ENCODE data around the gene CACNA1S. TPM values are rescaled to one million over a fixed set of nuclear protein-coding genes. Genes with fewer than 3 reads are reported as not detected.

CACNA1S gene
- total and polyA plus RNA-seq, 2 of the 13 experiments (the other 11 are each of a cell fraction or from before 2014, with no cell fraction given): not detected

GRCh38 chr1:201127755-201128455 is 15.7 kb upstream of the CACNA1S start (continued):
- TF ChIP-seq GMEB1 (CRISPR knock-in tag; IDR thresholded peaks at IDR 0.05; ENCODE audit: borderline replicate concordance): no peak

GRCh38 chr1:201126832-201127754 is 14.9 kb upstream of the CACNA1S start, which contains the start of gene ASCL5:
TSS of gene ASCL5 (minus strand) at chr1:201127184. CDS start at chr1:201115372, 11,812 bp downstream.
- Histone ChIP-seq H2AFZ (ENCODE audit: low read length) (no peak within 1 kb of the TSS), H3K9me3 (ENCODE audit: low read length) (no peaks in the 10 kb centered on the region), H3K4me2 (ENCODE audit: low read depth, low read length) (peak within 1 kb of the TSS; percentile 37; the same call in 1 of the 2 replicates), H3K27me3 (ENCODE audit: control insufficient read depth in 1 of 2, insufficient read depth in 2 of 2, low read length in 2 of 2) (peaks cover 10 to 52% of the 10 kb centered on the region in 2 experiments), H4K20me1 (ENCODE audit: insufficient read depth, low read length) (no peaks in the 10 kb centered on the region), H3K27ac (ENCODE audit: extremely low read length, insufficient read depth, low read length) (no peak within 1 kb of the TSS), H3K36me3 (replicated peaks in 1 of 2; ENCODE audit: control insufficient read depth in 1 of 2, insufficient read depth in 2 of 2, low read length in 2 of 2) (no peaks in the 10 kb centered on the region), H3K4me1 (ENCODE audit: insufficient read depth, low read length) (peaks cover 11% of the 10 kb centered on the region), H3K4me3 (replicated peaks in 1 of 3; ENCODE audit: insufficient read depth in 1 of 3, low read depth in 2 of 3, low read length in 3 of 3) (peak within 1 kb of the TSS in 1 of 3 experiments; percentile 32; a peak in 1 of 6 replicates), H3K79me2 (ENCODE audit: insufficient read depth, low read length) (no peaks in the 10 kb centered on the region), H3K9ac (ENCODE audit: insufficient read depth, low read depth, low read length) (no peak within 1 kb of the TSS)
- peak; percentile 72 for DNase-seq (ENCODE audit: low spot score)
- ChIA-PET POLR2A (no interaction called here), CTCF (ENCODE audit: low intra/inter-chr PET ratio, low total read pairs) (interaction anchor here (1.5 kb wide), 1 partner anchor 58 kb away, joined by 4 read pairs; no protein-coding TSS in a partner anchor)
- WGBS (ENCODE audit: low lambda C conversion rate): 34% methylated on average over 13 of the region's 24 CpGs
- intact Hi-C loops (cut with micrococcal nuclease; ENCODE audit: unreplicated experiment) (loop anchor here (5.0 kb wide), 1 partner anchor 95 kb away; no protein-coding TSS in a partner anchor), in situ Hi-C loops (cut with HindIII; ENCODE audit: extremely low pct_ligation_motif_present, low pct_unique_long_range_greater_than_20kb) (no loop called here)
- FAIRE-seq: peak; percentile 76
- peak; percentile 91 for ATAC-seq
- BruUV-seq (replicated peaks): no TSS peak
- TF ChIP-seq SRSF4 (IDR thresholded peaks at IDR 0.05; ENCODE audit: low read depth, low read length, poor library complexity, severe bottlenecking) (no peak), ARID5B (CRISPR knock-in tag; IDR thresholded peaks at IDR 0.05) (peak; percentile 49), UBTF (CRISPR knock-in tag; IDR thresholded peaks at IDR 0.05) (0 out of 2 replicates have a peak, but pooled peaks have one; percentile 23), RXRA (CRISPR knock-in tag; IDR thresholded peaks at IDR 0.05) (peak; percentile 41), ATF4 (CRISPR knock-in tag; IDR thresholded peaks at IDR 0.05) (no peak), HNRNPL (IDR thresholded peaks at IDR 0.05; ENCODE audit: low read depth, low read length) (peak; percentile 56; the same call in 1 of the 2 replicates), CBX5 (CRISPR knock-in tag; IDR thresholded peaks at IDR 0.05; ENCODE audit: borderline replicate concordance) (0 out of 2 replicates have a peak, but pooled peaks have one; percentile 23), ZNF780A (CRISPR knock-in tag; IDR thresholded peaks at IDR 0.05) (no peak), GATAD2A (CRISPR knock-in tag; IDR thresholded peaks at IDR 0.05) (peak; percentile 81)
